HFFc6 (cell line): ENCODE measurements around the gene FNDC8. TPM values are rescaled to one million over a fixed set of nuclear protein-coding genes. Genes with fewer than 3 reads are reported as not detected.

ENCODE experiments used
- DNase-seq: peaks from one replicate; pipeline ENCODE4 v3.0.0-alpha.2; 2018
- H3K27ac Mint-ChIP-seq: 2 replicates; pipeline ENCODE4 v1.8.0; 2020; ENCODE audit warnings: mild to moderate bottlenecking, mixed read lengths
- H3K27me3 Mint-ChIP-seq: 2 replicates; pipeline ENCODE4 v1.8.0; 2021; ENCODE audit warnings: mild to moderate bottlenecking, moderate library complexity, mixed read lengths; ENCODE audit not compliant: insufficient read depth
- H3K36me3 Mint-ChIP-seq: 2 replicates; pipeline ENCODE4 v1.8.0; 2021; ENCODE audit warnings: low read depth, mixed read lengths
- H3K4me1 Mint-ChIP-seq: 2 replicates; pipeline ENCODE4 v1.8.0; 2020; ENCODE audit warnings: low read depth, mixed read lengths
- H3K4me3 Mint-ChIP-seq: 2 replicates; pipeline ENCODE4 v1.8.0; 2020; ENCODE audit warnings: mild to moderate bottlenecking, moderate library complexity, mixed read lengths
- H3K9me3 Mint-ChIP-seq: 2 replicates; pipeline ENCODE4 v1.8.0; 2020; ENCODE audit warnings: mild to moderate bottlenecking, mixed read lengths
- total RNA-seq, 6 experiments: library from RNA; stranded (reverse); fragmentation: NEBNext Ultra II Directional; extraction: Animal tissue kit (Norgen Biotek cat#: 25700); gene quantifications; 2 replicates in 1 of 6; 3 replicates in 5 of 6; pipeline ENCODE4 v1.2.3, GENCODE V29; 2021
- TF ChIP-seq, protein P1 (sequence below): fragments of 200-600 bp; sonication (generic); IDR thresholded peaks from 2 replicates; pipeline ENCODE4 v1.5.0; 2021; ENCODE audit warnings: antibody characterized with exemption, mild to moderate bottlenecking

FNDC8 gene
- total RNA-seq, 6 experiments from 2014 or later = not detected

- H3K9me3 Mint-ChIP-seq = no peaks in the 10 kb centered on the region
- no peaks in the 10 kb centered on the region; the same call in 1 of the 2 replicates for H3K27me3 Mint-ChIP-seq
- H3K4me3 Mint-ChIP-seq = no peak overlapping the region
- DNase-seq = no peak
- peaks cover 25% of the 10 kb centered on the region for H3K4me1 Mint-ChIP-seq
- no peak overlapping the region for H3K27ac Mint-ChIP-seq
- TF ChIP-seq, protein P1, sequence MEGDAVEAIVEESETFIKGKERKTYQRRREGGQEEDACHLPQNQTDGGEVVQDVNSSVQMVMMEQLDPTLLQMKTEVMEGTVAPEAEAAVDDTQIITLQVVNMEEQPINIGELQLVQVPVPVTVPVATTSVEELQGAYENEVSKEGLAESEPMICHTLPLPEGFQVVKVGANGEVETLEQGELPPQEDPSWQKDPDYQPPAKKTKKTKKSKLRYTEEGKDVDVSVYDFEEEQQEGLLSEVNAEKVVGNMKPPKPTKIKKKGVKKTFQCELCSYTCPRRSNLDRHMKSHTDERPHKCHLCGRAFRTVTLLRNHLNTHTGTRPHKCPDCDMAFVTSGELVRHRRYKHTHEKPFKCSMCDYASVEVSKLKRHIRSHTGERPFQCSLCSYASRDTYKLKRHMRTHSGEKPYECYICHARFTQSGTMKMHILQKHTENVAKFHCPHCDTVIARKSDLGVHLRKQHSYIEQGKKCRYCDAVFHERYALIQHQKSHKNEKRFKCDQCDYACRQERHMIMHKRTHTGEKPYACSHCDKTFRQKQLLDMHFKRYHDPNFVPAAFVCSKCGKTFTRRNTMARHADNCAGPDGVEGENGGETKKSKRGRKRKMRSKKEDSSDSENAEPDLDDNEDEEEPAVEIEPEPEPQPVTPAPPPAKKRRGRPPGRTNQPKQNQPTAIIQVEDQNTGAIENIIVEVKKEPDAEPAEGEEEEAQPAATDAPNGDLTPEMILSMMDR = no peak
- peaks cover 17% of the 10 kb centered on the region for H3K36me3 Mint-ChIP-seq
These were observed 7.9 kb downstream of the FNDC8 start for GRCh38 chr17:35129154-35129972.

DNA sequence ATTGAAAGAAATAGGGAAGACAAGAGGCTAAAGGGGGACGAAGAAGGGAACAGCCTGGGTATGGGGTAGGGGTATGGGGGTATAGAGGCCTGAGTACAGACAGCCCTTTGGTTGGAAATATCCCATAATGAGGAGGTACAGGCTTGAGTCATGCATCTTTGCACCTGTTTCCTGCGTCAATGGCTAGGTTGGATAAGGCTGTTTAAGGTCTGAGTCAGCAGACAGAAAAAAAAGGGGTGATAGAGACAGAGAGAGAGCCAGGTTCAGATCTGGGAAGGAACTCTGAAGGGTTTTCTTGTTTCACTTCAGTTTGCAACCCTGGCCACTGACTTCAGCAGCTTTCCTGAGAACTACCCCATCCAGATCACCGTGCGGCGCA lies 8.5 kb downstream of the FNDC8 start:
- Mint-ChIP-seq H3K4me1 (peaks cover 25% of the 10 kb centered on the region), H3K36me3 (peaks cover 19% of the 10 kb centered on the region), H3K4me3 (no peak overlapping the region)

GRCh38 chr17:35130392-35130791 lies 9.0 kb downstream of the FNDC8 start:
- DNase-seq = no peak
- H3K36me3 Mint-ChIP-seq = peaks cover 23% of the 10 kb centered on the region
- no peak overlapping the region for H3K27ac Mint-ChIP-seq
- H3K4me1 Mint-ChIP-seq = peaks cover 25% of the 10 kb centered on the region
- no peaks in the 10 kb centered on the region; the same call in 1 of the 2 replicates for H3K27me3 Mint-ChIP-seq
- no peak overlapping the region for H3K4me3 Mint-ChIP-seq
- no peaks in the 10 kb centered on the region for H3K9me3 Mint-ChIP-seq
- TF ChIP-seq, protein P1 = no peak

More for the DNA sequence above, 8.5 kb downstream of the FNDC8 start:
- Mint-ChIP-seq H3K27ac (no peak overlapping the region), H3K27me3 (no peaks in the 10 kb centered on the region; the same call in 1 of the 2 replicates), H3K9me3 (no peaks in the 10 kb centered on the region)
- DNase-seq = no peak
- TF ChIP-seq, protein P1 = no peak

- DNase-seq = no peak
- TF ChIP-seq, protein P1 = no peak
- Mint-ChIP-seq H3K9me3 (no peaks in the 10 kb centered on the region), H3K4me3 (no peak overlapping the region), H3K27me3 (no peaks in the 10 kb centered on the region; the same call in 1 of the 2 replicates), H3K36me3 (peaks cover 30% of the 10 kb centered on the region), H3K4me1 (peaks cover 25% of the 10 kb centered on the region), H3K27ac (no peak overlapping the region)
These were observed 10.7 kb downstream of the FNDC8 start for GRCh38 chr17:35132099-35132498.

DNA sequence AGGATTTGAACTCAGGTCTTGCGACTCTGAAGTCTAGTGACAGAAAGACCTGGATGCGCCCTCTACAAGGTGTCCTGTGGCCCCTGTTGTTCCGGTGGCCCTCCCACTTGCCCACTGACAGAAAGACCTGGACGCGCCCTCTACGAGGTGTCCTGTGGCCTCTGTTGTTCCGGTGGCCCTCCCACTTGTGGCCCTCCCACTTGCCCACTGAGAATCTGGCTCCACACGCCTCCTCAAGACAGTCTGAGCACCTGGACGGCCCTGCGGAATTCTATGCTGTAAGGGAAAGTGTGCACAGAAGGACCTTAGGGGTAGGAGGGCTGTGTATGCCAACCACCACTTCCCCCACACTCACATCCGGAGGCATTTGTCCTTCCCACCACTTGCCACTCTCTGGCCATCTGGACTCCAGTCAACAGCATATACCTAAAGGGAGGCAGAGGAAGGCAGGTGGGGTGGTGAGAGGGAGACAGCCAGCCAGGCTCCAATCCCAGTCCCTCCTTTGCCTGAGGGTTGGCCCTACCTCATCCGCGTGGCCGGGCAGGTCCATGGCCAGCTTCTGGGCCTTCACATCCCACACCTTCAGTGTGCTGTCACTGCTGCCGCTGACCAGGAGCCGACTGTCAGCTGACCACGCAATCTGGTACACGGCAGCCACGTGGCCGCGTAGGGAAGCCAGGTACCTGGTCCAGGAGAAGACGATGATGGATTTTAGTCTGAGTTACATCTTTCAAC lies 11.6 kb downstream of the FNDC8 start:
- H3K36me3 Mint-ChIP-seq = peaks cover 31% of the 10 kb centered on the region
- H3K27ac Mint-ChIP-seq = no peak overlapping the region
- DNase-seq = no peak
- no peaks in the 10 kb centered on the region for H3K9me3 Mint-ChIP-seq
- peaks cover 17% of the 10 kb centered on the region for H3K4me1 Mint-ChIP-seq
- TF ChIP-seq, protein P1 = no peak
- H3K27me3 Mint-ChIP-seq = no peaks in the 10 kb centered on the region; the same call in 1 of the 2 replicates
- H3K4me3 Mint-ChIP-seq = no peak overlapping the region
